Vagina (tissue), 2 donors: ENCODE data around the gene MCTP2. TPM values are rescaled to one million over a fixed set of nuclear protein-coding genes. Genes with fewer than 3 reads are reported as not detected.

ENCODE experiments used
- DNase-seq, 2 donors: peaks; one replicate each; pipeline ENCODE4 v3.0.0-alpha.2; 2017; ENCODE audit errors: extremely low spot score in 2 of 2
- H3K27ac ChIP-seq: fragments of 200-600 bp; sonication (generic); one replicate; pipeline ENCODE4 v1.5.1; 2019
- H3K27me3 ChIP-seq: fragments of 200-600 bp; sonication (generic); one replicate; pipeline ENCODE4 v1.5.1; 2019
- H3K36me3 ChIP-seq, 2 donors: fragments of 200-600 bp; sonication (generic); one replicate each; pipeline ENCODE4 v1.5.1; 2017 to 2019
- H3K4me1 ChIP-seq: fragments of 200-600 bp; sonication (generic); one replicate; pipeline ENCODE4 v1.5.1; 2019
- H3K4me3 ChIP-seq, 2 donors: fragments of 200-600 bp; sonication (generic); 1 replicate in 1 of 2; 2 replicates in 1 of 2; pipeline ENCODE4 v1.5.1; 2016 to 2019
- H3K9me3 ChIP-seq: fragments of 200-600 bp; sonication (generic); one replicate; pipeline ENCODE4 v1.5.1; 2019
- CTCF ChIP-seq, 3 experiments: fragments of 450-650 bp in 2 of 3; fragments of 200-600 bp in 1 of 3; sonication (generic) in 1 of 3; IDR thresholded peaks; one replicate each; pipeline ENCODE4 v1.5.1; 2017 to 2019; ENCODE audit warnings: antibody characterized with exemption in 3 of 3, mild to moderate bottlenecking in 2 of 3, moderate library complexity in 2 of 3
- POLR2A ChIP-seq, 2 donors: fragments of 450-650 bp; IDR thresholded peaks; one replicate each; pipeline ENCODE4 v1.6.1; 2017; ENCODE audit warnings: antibody characterized with exemption in 2 of 2, mild to moderate bottlenecking in 2 of 2, moderate library complexity in 2 of 2
- POLR2AphosphoS5 ChIP-seq, 2 donors: sonication (generic); formaldehyde crosslinking; IDR thresholded peaks; one replicate each; pipeline ENCODE4 v1.9.0; 2017; ENCODE audit warnings: antibody characterized with exemption in 2 of 2, mild to moderate bottlenecking in 2 of 2, low read depth in 1 of 2; ENCODE audit not compliant: insufficient read depth in 1 of 2
- intact Hi-C: fragments of 100-400 bp; cut with DNase I; formaldehyde crosslinking; loops from one replicate; pipeline ENCODE4 v1.15.1; 2023
- total RNA-seq: library from RNA; depleted of rRNA; stranded (reverse); fragments of >200 nt; gene quantifications from one replicate; pipeline ENCODE4 v1.2.3, GENCODE V29; 2016

MCTP2 gene
- total RNA-seq, 1 donor from 2014 or later: 21.1 TPM

- H3K27ac ChIP-seq: no peak overlapping the region
- intact Hi-C loops: no loop called here
- TF ChIP-seq CTCF (IDR thresholded peaks at IDR 0.05) (no peak), POLR2A (IDR thresholded peaks at IDR 0.05) (no peak), POLR2AphosphoS5 (IDR thresholded peaks at IDR 0.05; ENCODE audit: insufficient read depth in 1 of 2, low read depth in 1 of 2) (no peak)
- peaks cover 12% of the 10 kb centered on the region for H3K4me1 ChIP-seq
- H3K9me3 ChIP-seq: no peaks in the 10 kb centered on the region
- DNase-seq: no peak
- no peak overlapping the region for H3K4me3 ChIP-seq
- no peaks in the 10 kb centered on the region for H3K27me3 ChIP-seq
- no peaks in the 10 kb centered on the region for H3K36me3 ChIP-seq
Observed at GRCh38 chr15:94414916-94415315, 183.6 kb downstream of the MCTP2 start.

- no peak overlapping the region for H3K27ac ChIP-seq
- H3K4me3 ChIP-seq: no peak overlapping the region
- peaks cover 11% of the 10 kb centered on the region for H3K4me1 ChIP-seq
- no peak for DNase-seq
- no peaks in the 10 kb centered on the region for H3K9me3 ChIP-seq
- H3K27me3 ChIP-seq: no peaks in the 10 kb centered on the region
- intact Hi-C loops: no loop called here
- no peaks in the 10 kb centered on the region for H3K36me3 ChIP-seq
- no peak for TF ChIP-seq CTCF (IDR thresholded peaks at IDR 0.05)
- TF ChIP-seq POLR2AphosphoS5 (IDR thresholded peaks at IDR 0.05; ENCODE audit: insufficient read depth in 1 of 2, low read depth in 1 of 2): no peak
- TF ChIP-seq POLR2A (IDR thresholded peaks at IDR 0.05): no peak
Observed at GRCh38 chr15:94416267-94416666, 184.9 kb downstream of the MCTP2 start.

- Histone ChIP-seq H3K36me3 (no peaks in the 10 kb centered on the region), H3K4me1 (peaks cover 6% of the 10 kb centered on the region), H3K27me3 (no peaks in the 10 kb centered on the region), H3K4me3 (no peak overlapping the region), H3K9me3 (no peaks in the 10 kb centered on the region), H3K27ac (no peak overlapping the region)
- intact Hi-C loops: no loop called here
- TF ChIP-seq CTCF (IDR thresholded peaks at IDR 0.05) (no peak), POLR2AphosphoS5 (IDR thresholded peaks at IDR 0.05; ENCODE audit: insufficient read depth in 1 of 2, low read depth in 1 of 2) (no peak), POLR2A (IDR thresholded peaks at IDR 0.05) (no peak)
- no peak for DNase-seq
Observed at GRCh38 chr15:94416820-94417219, 185.5 kb downstream of the MCTP2 start.

- TF ChIP-seq CTCF (IDR thresholded peaks at IDR 0.05): no peak
- no peak for TF ChIP-seq POLR2AphosphoS5 (IDR thresholded peaks at IDR 0.05; ENCODE audit: insufficient read depth in 1 of 2, low read depth in 1 of 2)
- TF ChIP-seq POLR2A (IDR thresholded peaks at IDR 0.05): no peak
- DNase-seq: no peak
- intact Hi-C loops: no loop called here
- H3K27me3 ChIP-seq: no peaks in the 10 kb centered on the region
- peaks cover 6% of the 10 kb centered on the region for H3K4me1 ChIP-seq
- no peak overlapping the region for H3K27ac ChIP-seq
- H3K9me3 ChIP-seq: no peaks in the 10 kb centered on the region
- no peaks in the 10 kb centered on the region for H3K36me3 ChIP-seq
- H3K4me3 ChIP-seq: no peak overlapping the region
Observed at GRCh38 chr15:94417501-94418293, 186.3 kb downstream of the MCTP2 start.

GRCh38 chr15:94421706-94422105 lies 190.3 kb downstream of the MCTP2 start:
- Histone ChIP-seq H3K4me1 (no peaks in the 10 kb centered on the region), H3K36me3 (no peaks in the 10 kb centered on the region), H3K27ac (no peak overlapping the region), H3K4me3 (no peak overlapping the region), H3K9me3 (no peaks in the 10 kb centered on the region), H3K27me3 (no peaks in the 10 kb centered on the region)
- no peak for DNase-seq
- intact Hi-C loops: no loop called here
- no peak for TF ChIP-seq CTCF (IDR thresholded peaks at IDR 0.05)
- TF ChIP-seq POLR2AphosphoS5 (IDR thresholded peaks at IDR 0.05; ENCODE audit: insufficient read depth in 1 of 2, low read depth in 1 of 2): no peak
- no peak for TF ChIP-seq POLR2A (IDR thresholded peaks at IDR 0.05)
